Keratinocyte (primary cell): Measurements from ENCODE around the gene ASRGL1.

Experiments
- EZH2 ChIP-seq: IDR thresholded peaks from one replicate; pipeline ENCODE4 v1.6.1; 2012; ENCODE audit warnings: inconsistent platforms, mild to moderate bottlenecking, low read length, moderate library complexity
- TF ChIP-seq, protein P1 (sequence below), 3 experiments: IDR thresholded peaks in 1 of 3; conservative IDR thresholded peaks in 1 of 3; optimal IDR thresholded peaks in 1 of 3; 2 replicates in 2 of 3; 3 replicates in 1 of 3; pipeline versions ENCODE3 to v1.5.1; 2011; ENCODE audit warnings: low read length in 3 of 3, mild to moderate bottlenecking in 3 of 3, moderate library complexity in 2 of 3, control low read depth in 1 of 3, inconsistent platforms in 1 of 3; ENCODE audit not compliant: insufficient read depth in 2 of 3; ENCODE audit errors: extremely low read depth in 1 of 3

DNA sequence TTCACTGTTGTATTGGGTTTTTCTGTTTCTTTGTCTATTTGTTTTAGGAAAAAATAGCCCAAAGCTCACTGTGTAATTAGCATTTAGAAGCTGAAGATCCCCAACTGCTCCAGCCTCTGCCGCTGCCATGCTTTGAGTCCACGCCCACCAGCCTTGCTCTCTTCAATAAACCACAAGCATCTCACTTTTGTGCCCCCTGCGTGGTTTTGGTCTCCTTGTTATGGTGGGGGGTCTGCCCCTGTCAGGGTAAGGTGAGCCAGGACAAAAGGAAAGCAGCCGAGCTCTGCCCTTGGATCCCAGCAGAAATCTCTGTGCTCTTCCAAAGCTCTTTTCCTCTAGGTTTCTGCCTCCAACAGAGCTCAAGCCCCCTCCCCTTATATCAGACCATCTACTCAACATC lies 85.8 kb downstream of the ASRGL1 start:
- TF ChIP-seq, protein P1, sequence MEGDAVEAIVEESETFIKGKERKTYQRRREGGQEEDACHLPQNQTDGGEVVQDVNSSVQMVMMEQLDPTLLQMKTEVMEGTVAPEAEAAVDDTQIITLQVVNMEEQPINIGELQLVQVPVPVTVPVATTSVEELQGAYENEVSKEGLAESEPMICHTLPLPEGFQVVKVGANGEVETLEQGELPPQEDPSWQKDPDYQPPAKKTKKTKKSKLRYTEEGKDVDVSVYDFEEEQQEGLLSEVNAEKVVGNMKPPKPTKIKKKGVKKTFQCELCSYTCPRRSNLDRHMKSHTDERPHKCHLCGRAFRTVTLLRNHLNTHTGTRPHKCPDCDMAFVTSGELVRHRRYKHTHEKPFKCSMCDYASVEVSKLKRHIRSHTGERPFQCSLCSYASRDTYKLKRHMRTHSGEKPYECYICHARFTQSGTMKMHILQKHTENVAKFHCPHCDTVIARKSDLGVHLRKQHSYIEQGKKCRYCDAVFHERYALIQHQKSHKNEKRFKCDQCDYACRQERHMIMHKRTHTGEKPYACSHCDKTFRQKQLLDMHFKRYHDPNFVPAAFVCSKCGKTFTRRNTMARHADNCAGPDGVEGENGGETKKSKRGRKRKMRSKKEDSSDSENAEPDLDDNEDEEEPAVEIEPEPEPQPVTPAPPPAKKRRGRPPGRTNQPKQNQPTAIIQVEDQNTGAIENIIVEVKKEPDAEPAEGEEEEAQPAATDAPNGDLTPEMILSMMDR (optimal IDR thresholded peaks at IDR 0.05 in 1 of 3, IDR thresholded peaks at IDR 0.05 in 1 of 3, conservative IDR thresholded peaks at IDR 0.05 in 1 of 3; ENCODE audit: extremely low read depth in 1 of 3, insufficient read depth in 2 of 3, low read length in 3 of 3) = no peak
- TF ChIP-seq EZH2 = no peak
